Tibial nerve (tissue), 4 donors: ENCODE measurements around the gene FCN1. TPM values are rescaled to one million over a fixed set of nuclear protein-coding genes. Genes with fewer than 3 reads are reported as not detected.

Experiments used
- DNase-seq, 2 donors: peaks; one replicate each; pipeline ENCODE4 v3.0.0-alpha.2; 2019; ENCODE audit warnings: low spot score in 2 of 2
- H3K27ac ChIP-seq, 4 donors: fragments of 200-600 bp; sonication (generic) in 3 of 4; one replicate each; pipeline ENCODE4 v1.5.1; 2017 to 2019; ENCODE audit warnings: mild to moderate bottlenecking in 1 of 4
- H3K27me3 ChIP-seq, 2 donors: fragments of 200-600 bp; sonication (generic) in 1 of 2; one replicate each; pipeline versions ENCODE4 v1.5.1 to v1.6.0; 2017 to 2019
- H3K36me3 ChIP-seq, 3 donors: fragments of 200-600 bp; sonication (generic); one replicate each; pipeline ENCODE4 v1.5.1; 2018 to 2019
- H3K4me1 ChIP-seq, 4 donors: fragments of 200-600 bp; sonication (generic) in 3 of 4; one replicate each; pipeline ENCODE4 v1.5.1; 2017 to 2019
- H3K4me3 ChIP-seq, 4 donors: fragments of 200-600 bp; sonication (generic) in 3 of 4; one replicate each; pipeline ENCODE4 v1.5.1; 2017 to 2019; ENCODE audit warnings: mild to moderate bottlenecking in 1 of 4, moderate library complexity in 1 of 4
- H3K9me3 ChIP-seq, 4 donors: fragments of 200-600 bp; sonication (generic) in 3 of 4; one replicate each; pipeline ENCODE4 v1.5.1; 2017 to 2019
- CTCF ChIP-seq, 5 experiments: fragments of 200-600 bp in 3 of 5; fragments of 450-650 bp in 2 of 5; sonication (generic) in 3 of 5; IDR thresholded peaks; one replicate each; pipeline ENCODE4 v1.5.1; 2016 to 2019; ENCODE audit warnings: antibody characterized with exemption in 5 of 5, mild to moderate bottlenecking in 3 of 5, moderate library complexity in 2 of 5
- EP300 ChIP-seq, 2 donors: sonication (generic); formaldehyde crosslinking; IDR thresholded peaks; one replicate each; pipeline ENCODE4 v1.6.1; 2017; ENCODE audit warnings: antibody characterized with exemption in 2 of 2, mild to moderate bottlenecking in 1 of 2
- POLR2A ChIP-seq, 2 donors: fragments of 450-650 bp; IDR thresholded peaks; one replicate each; pipeline ENCODE4 v1.6.1; 2017; ENCODE audit warnings: antibody characterized with exemption in 2 of 2, mild to moderate bottlenecking in 2 of 2, moderate library complexity in 2 of 2
- WGBS, 2 donors: methylation state at CpG; one replicate each; pipeline ENCODE4 v1.1.5; 2018; 5-methylcytosine and 5-hydroxymethylcytosine counted together
- total RNA-seq, 4 donors: library from RNA; depleted of rRNA; stranded (reverse); fragments of >200 nt; gene quantifications; one replicate each; pipeline ENCODE4 v1.1.0, GENCODE V29; 2016

FCN1 gene
- total RNA-seq: 1 to 10 TPM in 2 of 4 donors, under 1 TPM in 2; under 0.01 to 2.9 (median 0.96) TPM

DNA sequence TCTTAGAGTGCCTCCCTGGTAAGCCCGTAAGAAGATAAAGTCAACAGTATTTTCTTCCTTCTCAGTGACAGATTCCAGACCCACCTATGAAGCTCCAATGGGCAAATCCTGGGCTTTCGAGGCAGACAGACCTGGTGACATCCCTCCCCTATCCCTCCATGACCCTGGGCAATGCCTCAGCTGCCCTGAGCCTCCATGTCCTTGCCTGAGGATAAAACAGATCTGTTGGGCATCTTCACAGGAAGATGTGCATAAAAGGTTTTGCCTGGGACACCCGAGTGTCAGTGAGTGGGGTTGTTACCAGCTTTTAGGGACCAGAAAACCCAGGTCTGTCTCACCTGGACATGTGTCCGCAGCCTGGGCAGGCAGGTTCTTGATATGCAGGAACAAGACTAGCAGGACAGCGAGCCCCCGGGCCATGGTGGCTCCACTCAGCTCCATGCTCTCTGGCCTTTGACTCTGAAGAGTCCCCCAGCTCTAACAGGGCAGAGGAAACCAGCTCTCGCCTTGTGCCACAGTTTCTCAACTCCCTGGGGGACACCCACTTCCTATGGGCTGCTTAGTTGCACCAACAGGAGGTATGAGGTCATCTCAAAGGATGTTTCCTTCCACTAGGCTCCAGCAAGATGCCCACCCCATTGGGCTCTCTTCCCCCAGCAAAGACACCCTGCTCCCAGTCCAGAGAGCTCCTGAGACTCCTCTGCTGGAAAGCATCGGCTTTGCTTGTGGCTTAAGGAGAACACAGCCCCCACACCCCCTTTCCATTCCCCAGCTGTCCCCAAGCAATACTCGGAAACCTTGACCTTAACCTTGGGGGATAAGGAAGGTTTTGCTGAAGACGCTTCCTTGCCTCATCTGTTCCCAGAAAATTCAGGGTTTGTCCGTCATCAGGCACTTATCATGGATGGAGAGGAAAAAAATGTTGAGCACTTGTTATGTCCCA is at the start of gene FCN1:
Gene FCN1 (minus strand): TSS at position 482 of the 943 bp plus-strand sequence. CDS start 41 bp downstream, at position 441.
- H3K27me3 ChIP-seq: no peaks in the 10 kb centered on the region
- no peaks in the 10 kb centered on the region for H3K4me1 ChIP-seq
- TF ChIP-seq EP300 (IDR thresholded peaks at IDR 0.05): no peak
- 71 to 78% methylated on average over 11 of the region's 11 CpGs for WGBS, 2 donors
- no peak within 1 kb of the TSS for H3K4me3 ChIP-seq
- H3K27ac ChIP-seq: no peak within 1 kb of the TSS
- H3K36me3 ChIP-seq: no peaks in the 10 kb centered on the region
- peaks cover 0 to 23% (median 5%) of the 10 kb centered on the region in 4 donors for H3K9me3 ChIP-seq
- no peak for DNase-seq

- no peaks in the 10 kb centered on the region for H3K36me3 ChIP-seq
- H3K27me3 ChIP-seq: peaks cover 0 to 45% of the 10 kb centered on the region in 2 donors
- WGBS, 2 donors: 73 to 86% methylated on average over 13 to 16 of the region's 23 CpGs
- peaks cover 0 to 5% (median 0%) of the 10 kb centered on the region in 4 donors for H3K4me1 ChIP-seq
- H3K27ac ChIP-seq: no peak overlapping the region
- DNase-seq: no peak
- TF ChIP-seq POLR2A (IDR thresholded peaks at IDR 0.05) (no peak), EP300 (IDR thresholded peaks at IDR 0.05) (no peak), CTCF (IDR thresholded peaks at IDR 0.05) (no peak)
- H3K9me3 ChIP-seq: no peaks in the 10 kb centered on the region
- no peak overlapping the region for H3K4me3 ChIP-seq
Measured at GRCh38 chr9:134966697-134967546, 49.2 kb upstream of the FCN1 start.

GRCh38 chr9:134966270-134966669 is 48.6 kb upstream of the FCN1 start:
- WGBS, 2 donors: 89% methylated on average over 12 of the region's 12 CpGs
- Histone ChIP-seq H3K27ac (no peak overlapping the region), H3K4me1 (peaks cover 0 to 5% (median 0%) of the 10 kb centered on the region in 4 donors), H3K9me3 (no peaks in the 10 kb centered on the region), H3K36me3 (no peaks in the 10 kb centered on the region), H3K4me3 (no peak overlapping the region), H3K27me3 (peaks cover 0 to 45% of the 10 kb centered on the region in 2 donors)
- TF ChIP-seq CTCF (IDR thresholded peaks at IDR 0.05) (no peak), EP300 (IDR thresholded peaks at IDR 0.05) (no peak), POLR2A (IDR thresholded peaks at IDR 0.05) (no peak)
- no peak for DNase-seq

- DNase-seq: no peak
- TF ChIP-seq EP300 (IDR thresholded peaks at IDR 0.05) (no peak), CTCF (IDR thresholded peaks at IDR 0.05) (no peak), POLR2A (IDR thresholded peaks at IDR 0.05) (no peak)
Measured at GRCh38 chr9:134965851-134966250, 48.1 kb upstream of the FCN1 start.

DNA sequence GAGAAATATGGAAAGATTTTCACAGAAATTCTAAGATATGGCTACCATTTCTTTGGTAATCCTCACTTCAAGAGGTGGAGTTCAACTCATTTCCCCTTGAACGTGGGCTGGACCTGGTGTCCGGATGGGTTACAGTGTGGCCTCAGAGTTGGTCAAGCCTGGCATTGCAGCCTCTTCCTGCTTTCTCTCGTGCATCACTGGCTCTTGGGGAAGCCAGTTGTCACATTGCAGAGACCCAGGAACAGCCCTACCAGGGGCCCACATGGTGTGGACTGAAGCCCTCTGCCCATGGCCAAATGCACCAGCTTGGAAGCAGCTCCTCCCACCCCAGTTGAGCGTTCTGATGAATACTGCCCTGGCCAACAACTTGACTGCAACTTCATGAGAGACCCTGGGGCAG is 47.7 kb upstream of the FCN1 start:
- H3K36me3 ChIP-seq: no peaks in the 10 kb centered on the region
- TF ChIP-seq POLR2A (IDR thresholded peaks at IDR 0.05) (no peak), EP300 (IDR thresholded peaks at IDR 0.05) (no peak), CTCF (IDR thresholded peaks at IDR 0.05) (no peak)
- 76 to 90% methylated on average over 4 of the region's 4 CpGs for WGBS, 2 donors
- no peak overlapping the region for H3K27ac ChIP-seq
- peaks cover 0 to 5% (median 0%) of the 10 kb centered on the region in 4 donors for H3K4me1 ChIP-seq
- H3K27me3 ChIP-seq: peaks cover 0 to 53% of the 10 kb centered on the region in 2 donors
- no peak for DNase-seq
- H3K9me3 ChIP-seq: no peaks in the 10 kb centered on the region
- H3K4me3 ChIP-seq: no peak overlapping the region

More at GRCh38 chr9:134965851-134966250, 48.1 kb upstream of the FCN1 start:
- no peak overlapping the region for H3K27ac ChIP-seq
- H3K4me3 ChIP-seq: no peak overlapping the region
- H3K4me1 ChIP-seq: peaks cover 0 to 5% (median 0%) of the 10 kb centered on the region in 4 donors
- H3K27me3 ChIP-seq: peaks cover 0 to 49% of the 10 kb centered on the region in 2 donors
- no peaks in the 10 kb centered on the region for H3K36me3 ChIP-seq
- H3K9me3 ChIP-seq: no peaks in the 10 kb centered on the region
- 94 to 98% methylated on average over 6 of the region's 6 CpGs for WGBS, 2 donors
